Activated T-helper 2 cell treated with anti-CD3 and anti-CD28 coated beads, Interferon-gamma antibody, Interleukin-2, Interleukin-4, amounts not matched to agents 10 μg/mL and 5 μg/mL and 100 μg/mL, durations not matched to agents 14 hours and 24 hours and 36 hours (primary cell): ENCODE measurements around the gene RAB40AL. TPM values are rescaled to one million over a fixed set of nuclear protein-coding genes. Genes with fewer than 3 reads are reported as not detected.
A peak's percentile ranks its signal among the peaks of the same experiment; 100 is the strongest.
"Not testable (repeated sequence)": the region's sequence is repeated elsewhere in the genome, so short reads cannot be mapped to it uniquely, and the experiment has no call there.

Experiments used
- DNase-seq: peaks from one replicate; pipeline ENCODE4 v3.0.0; 2021; ENCODE audit warnings: low spot score
- H3K27ac Mint-ChIP-seq: one replicate; pipeline ENCODE4 v1.8.0; 2021; ENCODE audit warnings: mixed read lengths
- H3K27me3 Mint-ChIP-seq: one replicate; pipeline ENCODE4 v1.8.0; 2021; ENCODE audit warnings: low read depth, mixed read lengths
- H3K36me3 Mint-ChIP-seq: one replicate; pipeline ENCODE4 v1.8.0; 2021; ENCODE audit warnings: low read depth, mixed read lengths
- H3K4me1 Mint-ChIP-seq: one replicate; pipeline ENCODE4 v1.8.0; 2021; ENCODE audit warnings: low read depth, mixed read lengths
- H3K4me3 Mint-ChIP-seq: one replicate; pipeline ENCODE4 v1.8.0; 2021; ENCODE audit warnings: low read depth, mild to moderate bottlenecking, moderate library complexity, mixed read lengths
- H3K9me3 Mint-ChIP-seq: one replicate; pipeline ENCODE4 v1.8.0; 2021; ENCODE audit warnings: mixed read lengths
- intact Hi-C: fragments of 100-400 bp; cut with micrococcal nuclease; formaldehyde crosslinking; loops from one replicate; pipeline ENCODE4 v1.15.1; 2023
- total RNA-seq: library from RNA; stranded (reverse); gene quantifications from 2 replicates; pipeline ENCODE4 v1.2.3, GENCODE V29; 2022

RAB40AL gene, protein sequence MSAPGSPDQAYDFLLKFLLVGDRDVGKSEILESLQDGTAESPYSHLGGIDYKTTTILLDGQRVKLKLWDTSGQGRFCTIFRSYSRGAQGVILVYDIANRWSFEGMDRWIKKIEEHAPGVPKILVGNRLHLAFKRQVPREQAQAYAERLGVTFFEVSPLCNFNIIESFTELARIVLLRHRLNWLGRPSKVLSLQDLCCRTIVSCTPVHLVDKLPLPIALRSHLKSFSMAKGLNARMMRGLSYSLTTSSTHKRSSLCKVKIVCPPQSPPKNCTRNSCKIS
- 0.30 TPM in 1 of 2 replicates, not detected in the other for total RNA-seq

DNA sequence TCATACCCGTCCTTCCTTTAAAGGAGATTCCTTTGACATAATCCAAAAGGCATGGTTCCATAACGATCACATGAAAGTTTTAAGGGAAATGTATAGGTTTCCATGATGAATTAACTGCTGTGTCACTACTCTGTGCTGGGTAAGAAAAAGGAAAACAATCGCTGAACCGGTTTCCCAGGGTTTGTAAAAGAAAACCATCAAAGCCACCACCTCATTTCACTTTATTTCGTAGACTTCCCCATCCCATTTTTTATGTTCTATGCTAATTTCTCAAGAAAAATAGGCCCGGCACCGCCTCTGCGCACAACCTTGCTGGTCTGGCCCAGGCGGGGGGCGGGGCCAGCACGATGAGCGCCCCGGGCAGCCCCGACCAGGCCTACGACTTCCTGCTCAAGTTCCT is at the start of gene RAB40AL:
TSS of gene RAB40AL (plus strand) at position 301 of the 400 bp plus-strand sequence. CDS start at position 348, 47 bp downstream.
- H3K9me3 Mint-ChIP-seq, H3K27ac Mint-ChIP-seq, DNase-seq, H3K27me3 Mint-ChIP-seq, H3K36me3 Mint-ChIP-seq, H3K4me1 Mint-ChIP-seq, H3K4me3 Mint-ChIP-seq, intact Hi-C loops: not testable (repeated sequence)

DNA sequence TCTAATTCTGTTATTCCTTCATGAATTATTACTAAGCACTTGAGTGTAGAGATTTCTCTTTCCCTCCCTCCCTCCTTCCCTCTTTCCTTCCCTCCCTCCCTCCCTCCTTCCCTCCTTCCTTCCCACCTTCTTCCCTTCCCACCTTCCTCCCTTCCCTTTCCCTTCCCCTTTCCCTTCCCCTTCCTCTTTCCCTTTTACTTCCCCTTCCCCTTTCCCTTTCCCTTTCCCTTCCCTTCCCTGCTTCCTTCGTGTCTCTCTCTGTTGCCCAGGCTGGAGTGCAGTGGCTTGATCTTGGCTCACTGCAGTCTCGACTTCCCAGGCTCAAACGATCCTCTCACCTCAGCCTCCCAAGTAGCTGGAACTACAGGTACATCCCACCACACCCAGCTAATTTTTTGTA is 49.4 kb upstream of the RAB40AL start:
- no peaks in the 10 kb centered on the region for H3K36me3 Mint-ChIP-seq
- H3K27ac Mint-ChIP-seq, result no peak overlapping the region
- no peaks in the 10 kb centered on the region for H3K9me3 Mint-ChIP-seq
- no peak for DNase-seq
- no peak overlapping the region for H3K4me3 Mint-ChIP-seq
- intact Hi-C loops, result no loop called here
- no peaks in the 10 kb centered on the region for H3K4me1 Mint-ChIP-seq
- no peaks in the 10 kb centered on the region for H3K27me3 Mint-ChIP-seq

DNA sequence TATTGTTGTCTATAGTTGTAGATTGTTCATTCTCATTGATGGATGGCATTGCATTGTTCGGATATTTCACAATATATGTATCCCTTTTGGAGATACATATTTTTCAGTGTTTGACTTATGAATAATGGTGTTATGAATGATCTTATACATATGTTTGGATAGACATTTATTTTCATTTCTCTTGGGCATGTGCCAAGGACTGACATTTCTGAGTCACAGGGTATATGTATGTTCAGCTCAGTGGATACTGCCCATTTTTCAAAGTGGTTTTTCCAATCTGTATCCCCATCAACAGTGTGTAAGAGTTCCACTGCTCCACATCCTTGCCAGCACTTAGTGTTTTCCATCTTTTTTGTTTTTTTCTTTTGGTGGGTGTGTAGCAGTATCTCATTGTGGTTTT is 45.0 kb upstream of the RAB40AL start:
- H3K4me1 Mint-ChIP-seq, result no peaks in the 10 kb centered on the region
- DNase-seq, result no peak
- H3K27me3 Mint-ChIP-seq, result no peaks in the 10 kb centered on the region
- no peaks in the 10 kb centered on the region for H3K9me3 Mint-ChIP-seq
- H3K27ac Mint-ChIP-seq, result no peak overlapping the region
- no peak overlapping the region for H3K4me3 Mint-ChIP-seq
- intact Hi-C loops, result no loop called here
- H3K36me3 Mint-ChIP-seq, result no peaks in the 10 kb centered on the region

DNA sequence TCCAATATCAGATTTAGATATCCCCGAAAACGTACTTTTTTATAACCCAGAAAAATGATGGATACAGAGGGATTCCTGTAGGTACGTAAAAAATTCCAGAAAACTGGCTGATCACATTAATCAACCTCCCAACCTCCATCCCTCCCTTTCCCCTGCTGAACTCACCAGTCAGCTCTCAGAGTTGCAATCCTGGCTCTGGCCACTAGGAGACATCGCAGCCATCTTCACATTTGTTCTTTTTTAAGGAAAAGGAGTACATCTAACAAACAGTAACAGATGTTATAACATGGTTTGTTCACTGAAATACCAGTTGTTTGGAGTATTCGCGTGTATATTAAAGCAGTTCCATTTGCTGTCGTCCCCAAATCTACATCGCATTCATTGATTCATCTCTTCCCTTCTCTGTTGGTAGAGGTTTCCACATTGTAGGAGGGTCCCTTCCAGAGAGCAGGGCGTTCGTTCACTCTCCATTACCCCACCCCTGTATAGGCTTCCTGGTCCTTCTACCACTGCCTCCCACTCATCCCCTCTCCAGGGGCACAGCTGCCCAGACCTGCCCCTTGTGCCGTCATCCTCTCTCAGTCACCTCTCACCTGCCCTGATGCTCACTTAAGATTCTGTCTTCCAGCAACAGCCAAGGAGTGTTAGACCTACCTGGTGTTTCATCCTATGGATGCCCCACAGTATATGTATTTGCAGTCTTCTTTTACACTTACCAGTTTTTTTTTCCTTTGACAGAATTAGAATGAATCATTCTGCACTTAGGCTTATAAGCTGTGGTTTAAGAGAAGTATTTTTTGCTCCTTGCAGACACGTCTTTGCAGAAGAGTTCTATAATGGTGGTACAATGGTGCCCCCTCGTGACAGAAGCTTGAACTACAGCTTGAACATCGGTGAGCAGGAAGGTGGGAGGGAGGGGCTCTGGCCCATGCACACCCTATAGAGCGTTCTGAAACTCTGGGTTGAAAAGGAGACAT is 36.8 kb upstream of the RAB40AL start:
- DNase-seq, result peak; percentile 44
- intact Hi-C loops, result no loop called here
- H3K27me3 Mint-ChIP-seq, result no peaks in the 10 kb centered on the region
- H3K4me1 Mint-ChIP-seq, result peaks cover 5% of the 10 kb centered on the region
- peaks cover 3% of the 10 kb centered on the region for H3K36me3 Mint-ChIP-seq
- H3K4me3 Mint-ChIP-seq, result no peak overlapping the region
- H3K9me3 Mint-ChIP-seq, result no peaks in the 10 kb centered on the region
- H3K27ac Mint-ChIP-seq, result no peak overlapping the region

DNA sequence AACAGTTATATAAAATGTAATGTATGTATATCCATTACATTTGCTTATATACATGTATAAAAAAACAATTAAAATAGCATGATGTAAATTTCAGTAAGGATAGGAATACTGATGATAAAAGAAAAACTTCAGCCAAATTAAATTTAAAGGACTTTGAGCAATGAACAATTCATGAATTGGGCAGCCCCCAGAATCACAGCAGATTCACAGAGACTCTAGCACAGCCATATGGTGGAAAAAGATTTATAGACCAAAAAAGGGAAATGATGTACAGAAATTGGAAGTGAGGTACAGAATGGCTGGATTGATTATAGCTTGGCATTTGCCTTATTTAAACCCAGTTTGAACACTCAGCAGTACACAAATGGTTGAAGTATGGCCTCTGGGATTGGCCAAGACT is 34.7 kb upstream of the RAB40AL start:
- DNase-seq, result no peak
- no peaks in the 10 kb centered on the region for H3K27me3 Mint-ChIP-seq
- peaks cover 5% of the 10 kb centered on the region for H3K4me1 Mint-ChIP-seq
- H3K27ac Mint-ChIP-seq, result no peak overlapping the region
- H3K9me3 Mint-ChIP-seq, result no peaks in the 10 kb centered on the region
- H3K4me3 Mint-ChIP-seq, result no peak overlapping the region
- H3K36me3 Mint-ChIP-seq, result peaks cover 3% of the 10 kb centered on the region
- intact Hi-C loops, result no loop called here

DNA sequence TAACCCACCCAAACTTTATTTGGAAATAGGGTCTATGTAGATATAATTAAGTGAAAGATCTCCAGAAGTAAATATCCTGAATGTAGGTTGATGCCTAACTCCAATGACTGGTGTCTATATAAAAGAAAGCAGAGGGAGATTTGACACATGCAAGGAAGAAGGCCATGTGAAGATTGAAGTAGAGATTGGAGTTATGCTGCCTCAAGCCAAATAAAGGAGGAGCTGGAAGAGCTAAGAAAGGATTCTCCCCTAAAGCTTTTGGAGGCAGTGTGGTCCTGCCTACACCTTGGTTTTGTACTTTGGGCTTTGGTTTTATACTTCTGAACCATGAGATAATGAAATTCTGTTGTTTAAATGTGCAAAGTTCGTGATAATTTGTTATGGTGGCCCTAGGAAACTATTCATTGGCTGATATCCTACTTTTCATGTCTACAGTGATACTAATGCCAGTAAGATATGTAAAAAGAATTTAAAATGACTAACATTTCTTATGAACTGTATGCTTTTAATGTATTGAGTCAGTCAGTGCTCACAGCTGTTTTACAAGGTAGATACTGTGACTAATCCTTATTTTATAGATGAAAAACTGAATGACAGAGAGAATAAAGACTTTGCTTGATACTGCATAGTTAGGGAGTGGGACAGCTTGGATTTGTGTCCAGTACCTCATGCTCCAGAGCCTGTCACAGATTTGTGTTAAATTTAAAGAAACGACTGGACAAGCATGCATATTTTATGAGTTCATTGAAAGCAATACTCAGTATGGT is 5.9 kb upstream of the RAB40AL start:
- no peaks in the 10 kb centered on the region for H3K4me1 Mint-ChIP-seq
- H3K9me3 Mint-ChIP-seq, result no peaks in the 10 kb centered on the region
- DNase-seq, result no peak
- H3K4me3 Mint-ChIP-seq, result no peak overlapping the region
- no peak overlapping the region for H3K27ac Mint-ChIP-seq
- no peaks in the 10 kb centered on the region for H3K27me3 Mint-ChIP-seq
- no peaks in the 10 kb centered on the region for H3K36me3 Mint-ChIP-seq
- intact Hi-C loops, result no loop called here

DNA sequence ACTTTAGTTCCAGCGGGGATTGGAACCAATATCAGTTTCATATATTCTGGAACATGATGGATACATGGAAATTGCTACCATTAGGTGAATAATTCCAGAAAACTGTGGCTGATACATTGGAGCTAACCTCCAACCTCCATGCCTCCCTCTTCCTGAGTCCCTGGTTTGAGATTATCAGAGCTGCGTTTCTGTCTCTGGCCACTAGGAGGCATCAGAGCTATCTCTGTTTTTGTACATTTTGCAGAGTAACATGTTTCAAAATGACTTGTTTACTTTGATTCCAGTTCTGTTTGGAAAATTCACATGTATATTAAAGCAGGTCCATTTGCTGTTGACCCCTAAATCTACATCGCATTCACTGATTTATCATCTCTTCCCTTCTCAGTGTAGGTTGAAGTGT is 2.4 kb upstream of the RAB40AL start:
- Mint-ChIP-seq H3K4me1 (no peaks in the 10 kb centered on the region), H3K36me3 (no peaks in the 10 kb centered on the region), H3K27ac (no peak overlapping the region), H3K27me3 (no peaks in the 10 kb centered on the region), H3K9me3 (no peaks in the 10 kb centered on the region), H3K4me3 (no peak overlapping the region)
- intact Hi-C loops, result no loop called here
- DNase-seq, result peak; percentile 8

DNA sequence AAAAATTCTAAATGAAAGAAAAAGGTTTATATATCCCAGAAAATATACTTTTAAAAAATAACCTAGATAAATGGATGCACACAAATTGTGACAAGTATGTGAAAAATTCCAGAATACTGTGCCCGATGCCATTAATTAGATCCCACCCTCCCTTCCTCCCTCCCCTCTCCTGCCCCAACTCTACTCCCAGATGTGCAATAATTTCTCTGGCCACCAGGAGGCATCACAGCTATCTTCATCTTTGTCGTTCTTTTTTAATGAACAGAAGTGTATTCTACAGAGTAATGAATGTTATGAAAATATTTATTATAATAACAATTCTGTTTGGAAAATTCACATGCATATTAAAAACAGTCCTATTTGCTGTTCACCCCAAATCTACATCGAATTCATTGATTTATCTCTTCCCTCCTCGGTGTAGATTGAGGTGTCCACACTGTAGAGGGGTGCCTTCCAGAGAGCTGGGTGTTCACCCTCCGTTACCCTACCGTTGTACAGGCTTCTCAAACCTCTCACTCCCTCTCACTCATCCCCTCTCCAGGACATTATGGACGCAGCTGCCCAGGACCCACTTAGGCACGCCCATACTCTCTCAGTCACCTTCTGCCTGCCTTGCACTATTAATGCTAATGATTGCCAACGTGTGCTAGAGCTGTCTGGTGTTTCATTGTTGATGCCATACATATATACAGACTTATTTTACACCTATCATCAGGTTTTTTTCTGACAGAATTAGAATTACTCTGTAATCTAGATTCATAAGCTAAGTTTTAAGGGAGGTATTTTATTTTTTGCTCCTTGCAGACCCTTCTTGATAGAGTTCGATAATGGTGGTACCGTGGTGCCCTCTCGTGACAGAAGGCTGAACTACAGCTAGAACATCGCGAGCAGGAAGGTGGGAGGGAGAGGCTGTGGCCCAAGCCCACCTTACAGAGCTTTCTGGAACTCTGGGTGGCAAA is 14.1 kb downstream of the RAB40AL start:
- no peaks in the 10 kb centered on the region for H3K9me3 Mint-ChIP-seq
- H3K27ac Mint-ChIP-seq, result no peak overlapping the region
- H3K4me1 Mint-ChIP-seq, result peaks cover 3% of the 10 kb centered on the region
- no peaks in the 10 kb centered on the region for H3K36me3 Mint-ChIP-seq
- peak overlapping the region; percentile 38 for H3K4me3 Mint-ChIP-seq
- DNase-seq, result peak; percentile 18
- no peaks in the 10 kb centered on the region for H3K27me3 Mint-ChIP-seq
- intact Hi-C loops, result loop anchor here (1.0 kb wide), 1 partner anchor 224 kb away; no protein-coding TSS in a partner anchor

DNA sequence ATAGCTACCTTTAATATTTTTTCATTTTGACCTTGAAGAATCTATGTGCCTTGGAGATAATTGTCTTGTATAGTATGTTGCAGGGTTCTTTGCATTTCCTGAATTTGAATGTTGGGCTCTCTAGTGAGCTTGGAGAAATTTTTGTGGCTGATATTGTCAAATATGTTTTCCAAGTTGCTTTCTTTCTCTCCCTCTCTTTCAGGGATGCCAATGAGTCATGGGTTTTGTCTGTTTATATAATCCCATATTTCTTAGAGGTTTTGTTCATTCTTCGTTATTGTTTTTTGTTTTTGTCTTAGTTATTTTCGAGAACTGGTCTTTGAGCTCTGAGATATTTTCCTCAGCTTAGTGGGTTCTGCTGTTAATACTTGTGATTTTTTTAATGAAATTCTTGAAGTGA is 20.7 kb downstream of the RAB40AL start:
- Mint-ChIP-seq H3K27ac (no peak overlapping the region), H3K27me3 (no peaks in the 10 kb centered on the region), H3K36me3 (no peaks in the 10 kb centered on the region), H3K9me3 (no peaks in the 10 kb centered on the region), H3K4me1 (no peaks in the 10 kb centered on the region), H3K4me3 (no peak overlapping the region)
- intact Hi-C loops, result no loop called here
- DNase-seq, result no peak

DNA sequence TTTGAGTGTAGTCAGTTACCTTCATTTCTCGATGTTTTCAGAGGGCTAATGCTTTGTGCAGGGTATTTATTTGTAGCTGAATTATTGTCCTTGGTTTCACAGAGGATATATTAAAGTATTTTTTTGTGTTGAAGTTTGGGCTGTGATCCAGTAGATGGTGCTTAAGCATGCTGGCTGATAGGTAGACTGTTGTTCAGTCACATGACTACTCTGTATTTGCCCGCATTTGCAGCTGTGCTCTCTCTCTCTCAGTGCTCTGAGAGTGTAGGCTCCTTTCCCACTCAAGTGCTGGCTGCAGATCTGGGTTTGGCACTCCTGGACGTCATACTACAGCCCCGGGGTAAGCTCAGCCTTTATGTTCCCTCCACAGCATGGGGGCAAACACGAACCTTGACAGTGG is 21.7 kb downstream of the RAB40AL start:
- Mint-ChIP-seq H3K36me3 (no peaks in the 10 kb centered on the region), H3K4me1 (no peaks in the 10 kb centered on the region), H3K27me3 (no peaks in the 10 kb centered on the region), H3K27ac (no peak overlapping the region), H3K9me3 (no peaks in the 10 kb centered on the region), H3K4me3 (no peak overlapping the region)
- DNase-seq, result no peak
- intact Hi-C loops, result no loop called here

DNA sequence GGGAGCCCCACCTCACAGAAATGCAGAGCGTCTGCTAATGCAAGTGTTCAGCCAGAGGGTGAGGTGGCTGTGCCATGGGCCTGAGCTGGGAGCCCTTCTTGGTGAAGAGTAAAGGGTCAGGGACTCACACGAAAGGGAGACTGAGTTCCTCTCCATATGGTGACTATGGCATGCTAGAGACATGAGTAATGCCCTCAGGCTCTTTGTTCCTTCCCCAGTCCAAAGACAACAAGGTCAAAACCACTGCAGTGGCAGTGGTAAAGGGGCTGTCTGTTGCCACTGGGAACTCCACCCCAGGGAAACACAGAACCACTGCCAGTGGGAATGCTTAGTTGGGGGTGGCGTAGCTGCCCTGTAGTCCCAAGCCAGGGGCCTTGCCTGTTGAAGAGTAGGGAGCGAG is 22.4 kb downstream of the RAB40AL start:
- no peak for DNase-seq
- no peaks in the 10 kb centered on the region for H3K36me3 Mint-ChIP-seq
- no peaks in the 10 kb centered on the region for H3K9me3 Mint-ChIP-seq
- intact Hi-C loops, result no loop called here
- H3K27ac Mint-ChIP-seq, result no peak overlapping the region
- no peak overlapping the region for H3K4me3 Mint-ChIP-seq
- H3K27me3 Mint-ChIP-seq, result no peaks in the 10 kb centered on the region
- H3K4me1 Mint-ChIP-seq, result no peaks in the 10 kb centered on the region

DNA sequence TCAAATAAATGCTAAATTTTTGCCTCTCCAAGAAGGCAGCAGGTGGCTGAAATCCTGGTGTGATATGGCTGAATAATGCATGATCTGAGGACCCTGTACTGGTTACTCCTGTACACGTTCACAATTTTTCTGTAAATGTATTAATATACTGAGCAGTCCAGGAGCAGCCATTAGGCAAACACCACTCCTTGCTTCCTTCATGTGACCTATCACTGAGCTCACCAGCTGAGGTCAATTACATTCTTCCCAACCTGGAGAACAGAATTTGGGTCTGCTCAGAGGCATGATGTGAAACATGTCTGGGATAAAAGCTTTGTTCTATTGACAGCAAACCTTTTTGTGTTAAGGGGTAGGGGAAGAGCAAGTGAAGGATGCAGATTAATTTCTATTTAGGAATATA is 26.9 kb downstream of the RAB40AL start:
- no peak overlapping the region for H3K4me3 Mint-ChIP-seq
- DNase-seq, result no peak
- intact Hi-C loops, result no loop called here
- H3K27me3 Mint-ChIP-seq, result no peaks in the 10 kb centered on the region
- H3K9me3 Mint-ChIP-seq, result peaks cover 7% of the 10 kb centered on the region
- H3K4me1 Mint-ChIP-seq, result no peaks in the 10 kb centered on the region
- H3K36me3 Mint-ChIP-seq, result no peaks in the 10 kb centered on the region
- no peak overlapping the region for H3K27ac Mint-ChIP-seq
